DMS153 (cell line): ENCODE measurements around the gene HDAC6.
"Not testable (repeated sequence)": the region's sequence is repeated elsewhere in the genome, so short reads cannot be mapped to it uniquely, and the experiment has no call there.

ENCODE experiments used
- DNase-seq: peaks from one replicate; lab custom pipeline; 2025; lab: John Stamatoyannopoulos, UW

The HDAC6 gene

GRCh38 chrX:48826135-48826875, 24.4 kb downstream of the HDAC6 start, which contains the start of gene ERAS:
TSS of gene ERAS (plus strand) at chrX:48826513. CDS start at chrX:48829124, 2,611 bp downstream.
- no peak for DNase-seq

GRCh38 chrX:48826876-48827653, 25.2 kb downstream of the HDAC6 start:
- no peak for DNase-seq

DNA sequence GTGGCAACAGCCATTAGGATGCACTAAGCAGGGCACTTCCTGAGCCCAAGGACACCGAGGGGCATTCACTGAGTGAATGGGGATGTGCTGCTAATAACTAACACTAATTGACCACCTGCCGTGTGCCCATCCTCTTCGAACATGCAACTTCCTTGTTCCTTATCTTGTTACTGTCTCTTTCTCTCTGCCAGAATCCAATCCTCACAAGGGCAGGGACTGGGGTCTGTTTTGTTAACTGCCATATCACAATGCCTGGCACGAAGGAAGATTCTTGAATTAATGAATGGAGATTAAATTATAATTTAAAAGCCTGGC, 25.7 kb downstream of the HDAC6 start:
- DNase-seq = no peak

- DNase-seq = no peak
Measured at GRCh38 chrX:48829016-48829735, 27.3 kb downstream of the HDAC6 start.

- DNase-seq = no peak
Measured at GRCh38 chrX:48831136-48831908, 29.5 kb downstream of the HDAC6 start.

- DNase-seq = no peak
Measured at GRCh38 chrX:48831909-48832291, 30.0 kb downstream of the HDAC6 start.

DNA sequence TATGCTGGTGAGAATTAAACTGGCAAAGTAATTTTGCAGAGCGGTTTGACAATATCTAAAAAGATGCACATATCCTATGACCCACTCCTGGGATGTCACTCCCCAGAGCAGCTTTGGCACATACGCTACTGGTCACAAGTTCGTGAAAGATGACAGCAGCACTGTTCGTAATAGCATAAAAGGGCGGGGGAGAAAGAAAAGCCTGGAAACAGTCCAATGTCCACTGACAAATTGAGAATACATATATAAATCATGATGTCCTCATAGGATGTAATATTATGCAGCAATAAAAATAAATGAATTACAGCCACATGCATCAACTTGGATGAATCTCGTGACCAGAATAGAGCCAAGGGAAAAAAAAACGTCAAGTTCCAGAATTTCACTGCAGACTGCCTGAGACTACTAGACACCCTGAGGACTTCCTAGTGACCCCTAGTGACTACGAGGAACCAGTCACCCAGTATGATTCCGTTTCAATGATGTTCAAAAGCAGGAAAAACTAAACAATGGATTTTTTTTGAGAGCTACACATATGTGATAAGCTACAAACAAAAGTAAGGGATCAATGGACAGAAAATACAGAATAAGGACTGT, 31.8 kb downstream of the HDAC6 start:
- DNase-seq = no peak

DNA sequence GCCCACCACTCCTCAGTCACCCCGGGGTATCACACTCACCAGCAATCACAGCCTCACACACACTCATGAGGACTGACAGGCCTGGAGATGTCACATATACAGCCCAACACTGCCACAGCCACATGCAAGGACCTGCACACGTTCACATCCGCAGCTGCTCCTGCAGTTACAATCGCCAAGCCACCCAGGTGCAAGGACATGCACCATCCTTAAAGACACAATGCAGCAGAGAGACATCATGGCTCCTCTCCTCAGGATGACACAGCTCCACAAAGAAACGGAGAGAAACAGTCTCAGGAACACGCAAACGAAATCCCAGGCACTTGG, 32.5 kb downstream of the HDAC6 start:
- DNase-seq = no peak

DNA sequence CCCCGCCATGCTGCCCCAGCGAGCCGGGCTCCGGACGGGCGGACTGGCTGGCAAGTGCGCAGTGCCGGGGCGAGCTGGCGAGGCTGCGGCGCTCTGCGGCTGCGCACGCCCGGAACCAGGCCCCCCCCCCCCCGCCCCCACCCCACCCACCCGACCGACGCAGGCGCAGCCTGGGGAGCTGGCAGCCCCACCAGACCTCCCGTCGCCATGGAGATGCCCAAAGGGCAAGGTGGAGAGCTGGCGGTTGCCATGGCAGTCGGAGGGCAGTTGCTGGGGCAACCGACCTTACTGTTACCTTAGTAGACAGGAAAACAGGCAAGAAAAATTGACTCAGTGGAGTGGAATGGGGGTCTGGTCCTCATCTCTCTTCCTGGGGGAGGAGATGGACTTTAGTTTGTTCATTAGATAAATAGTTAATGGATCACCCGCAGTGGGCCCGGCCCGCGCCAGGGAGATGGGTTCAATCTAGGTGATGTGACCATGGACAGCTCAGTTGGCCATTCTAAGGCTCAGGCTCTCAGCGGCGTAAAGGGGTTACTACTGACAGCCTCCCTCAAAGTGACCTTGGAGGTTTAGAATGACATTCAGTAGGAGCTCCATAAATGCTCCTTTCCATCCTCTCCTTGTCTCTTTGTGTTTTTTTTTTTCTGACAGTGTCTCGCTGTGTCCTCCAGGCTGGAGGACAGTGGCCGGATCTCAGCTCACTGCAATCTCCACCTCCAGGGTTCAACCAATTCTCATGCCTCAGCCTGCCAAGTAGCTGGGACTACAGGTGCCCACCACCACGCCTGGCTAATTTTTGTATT, 33.9 kb downstream of the HDAC6 start, which contains the start of gene PCSK1N:
Gene PCSK1N (minus strand): TSS at position 87 of the 806 bp plus-strand sequence. CDS start 78 bp downstream, at position 9.
- no peak for DNase-seq

DNA sequence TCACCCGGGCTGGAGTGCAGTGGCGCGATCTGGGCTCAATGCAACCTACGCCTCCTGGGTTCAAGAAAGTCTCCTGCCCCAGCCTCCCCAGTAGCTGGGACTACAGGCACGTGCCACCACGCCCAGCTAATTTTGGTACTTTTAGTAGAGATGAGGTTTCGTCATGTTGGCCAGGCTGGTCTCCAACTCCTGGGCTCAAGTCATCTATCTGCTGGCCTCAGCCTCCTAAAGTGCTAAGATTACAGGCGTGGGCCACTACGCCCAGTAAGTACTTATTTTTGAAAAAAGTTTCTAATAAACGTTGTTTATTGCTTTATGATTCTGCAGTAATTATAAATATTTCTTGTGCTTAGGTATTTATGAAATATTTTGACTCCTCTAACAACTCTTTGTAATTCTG, 37.8 kb downstream of the HDAC6 start:
- DNase-seq = no peak

DNA sequence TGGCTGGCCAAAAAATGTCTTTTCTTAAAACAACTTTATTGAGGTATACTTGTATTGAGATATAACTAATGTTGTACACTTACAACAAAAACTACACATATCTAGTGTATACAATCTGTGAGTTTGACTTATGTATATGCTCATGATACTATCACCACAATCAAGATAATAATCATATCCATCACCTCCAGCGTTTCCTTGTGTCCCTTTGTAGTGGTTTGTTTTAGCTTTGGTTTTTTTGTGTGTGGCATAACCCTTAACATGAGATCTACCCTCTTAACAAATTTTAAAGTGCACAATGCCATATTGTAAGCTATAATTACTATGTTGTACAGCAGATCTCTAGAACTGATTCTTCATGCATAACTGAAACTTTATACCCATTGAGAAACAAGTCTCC, 47.0 kb downstream of the HDAC6 start:
- DNase-seq = no peak

DNA sequence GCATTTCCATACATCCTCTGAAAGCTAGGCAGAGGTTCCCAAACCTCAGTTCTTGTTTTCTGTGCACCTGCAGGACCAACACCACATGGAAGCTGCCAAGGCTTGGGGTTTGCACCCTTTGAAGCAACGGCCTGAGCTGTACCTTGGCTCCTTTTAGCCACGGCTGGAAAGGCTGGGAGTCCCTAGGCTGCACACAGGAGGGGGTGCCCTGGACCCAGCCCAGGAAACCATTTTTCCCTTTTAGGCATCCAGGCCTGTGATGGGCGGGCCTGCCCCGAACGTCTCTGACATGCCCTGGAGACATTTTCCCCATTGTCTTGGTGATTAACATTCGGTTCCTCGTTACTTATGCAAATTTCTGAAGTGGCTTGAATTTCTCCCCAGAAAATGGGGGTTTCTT, 51.0 kb downstream of the HDAC6 start:
- no peak for DNase-seq

DNA sequence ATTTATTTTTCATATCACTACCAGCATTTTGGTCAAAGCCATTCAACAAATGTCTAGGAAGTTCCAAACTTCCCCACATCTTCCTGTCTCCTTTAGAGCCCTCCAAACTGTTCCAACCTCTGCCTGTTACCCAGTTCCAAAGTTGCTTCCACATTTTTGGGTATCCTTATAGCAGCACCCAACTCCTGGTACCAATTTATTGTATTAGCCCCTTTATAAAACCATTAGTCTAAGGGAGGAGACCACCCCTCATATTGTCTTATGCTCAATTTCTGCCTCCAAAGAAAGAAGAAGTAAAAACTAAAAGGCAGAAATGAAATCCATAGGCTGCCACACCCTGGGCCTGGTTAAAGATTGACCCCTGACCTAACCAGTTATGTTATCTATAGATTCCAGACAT, 51.6 kb downstream of the HDAC6 start:
- not testable (repeated sequence) for DNase-seq

DNA sequence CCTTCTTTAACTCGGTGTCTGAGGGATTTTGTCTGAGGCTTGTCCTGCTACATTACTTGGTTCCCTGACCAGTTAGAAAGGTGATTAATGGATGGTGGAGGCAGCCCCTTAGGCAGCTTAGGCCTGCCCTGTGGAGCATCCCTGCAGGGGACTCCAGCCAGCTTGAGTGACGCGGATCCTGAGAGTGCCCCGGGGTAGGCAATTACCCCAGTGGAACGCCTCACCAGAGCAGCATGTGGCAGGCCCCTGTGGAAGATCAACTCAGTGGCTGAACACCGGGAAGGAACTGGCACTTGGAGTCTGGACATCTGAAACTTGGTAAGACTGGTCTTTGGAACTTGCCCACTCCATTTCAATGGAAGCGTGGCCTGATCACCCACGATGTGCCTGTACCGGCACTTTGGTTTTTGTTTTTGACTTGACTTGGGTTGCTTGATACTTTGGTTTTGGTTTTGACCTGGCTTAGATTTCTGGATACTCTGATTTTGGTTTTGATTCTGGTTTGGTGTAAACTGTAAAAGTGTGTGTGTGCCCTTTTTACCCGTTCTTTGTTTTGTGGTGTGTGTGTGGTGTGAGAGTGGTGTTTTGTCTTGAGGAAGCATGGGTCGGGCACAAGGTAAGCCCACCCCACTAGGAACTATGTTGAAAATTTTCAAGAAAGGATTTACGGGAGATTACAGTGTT, 52.4 kb downstream of the HDAC6 start:
- DNase-seq = not testable (repeated sequence)

DNA sequence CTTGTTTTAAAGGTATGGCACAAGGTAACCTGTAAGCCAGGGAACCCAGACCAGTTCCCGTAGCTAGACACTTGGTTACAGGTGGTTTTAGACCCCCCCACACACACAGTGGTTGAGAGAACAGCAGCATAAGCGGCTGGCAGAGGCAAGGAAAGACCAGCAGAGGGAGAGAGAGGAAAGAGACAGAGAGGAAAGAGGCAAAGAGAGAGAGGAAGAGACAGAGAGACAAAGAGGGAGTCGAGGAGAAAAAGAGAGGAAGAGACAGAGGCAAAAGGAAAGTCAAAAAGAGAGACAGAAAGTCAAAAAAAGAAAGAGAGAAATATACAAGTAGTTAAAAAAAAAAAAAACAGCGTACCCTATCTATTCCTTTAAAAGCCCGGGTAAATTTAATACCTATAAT, 53.0 kb downstream of the HDAC6 start:
- no peak for DNase-seq

DNA sequence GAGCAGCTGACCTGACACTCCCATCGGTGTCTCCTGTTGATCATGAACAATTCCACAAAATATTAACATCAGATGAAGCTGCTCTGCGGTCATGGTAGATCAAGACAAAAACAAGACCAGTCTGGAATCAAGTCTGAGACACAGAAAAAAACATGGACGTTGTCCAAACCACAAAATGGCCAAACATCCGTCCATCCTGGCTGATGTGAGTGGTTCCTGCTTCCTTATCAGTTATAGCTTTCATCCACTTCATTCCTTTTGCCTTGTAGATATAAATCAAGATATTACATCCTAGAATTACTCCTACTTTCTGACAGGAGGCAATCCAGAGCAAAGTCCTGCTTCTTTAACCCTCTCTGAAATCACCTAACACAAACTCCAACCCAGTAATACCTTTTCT, 62.3 kb downstream of the HDAC6 start:
- DNase-seq = no peak

DNA sequence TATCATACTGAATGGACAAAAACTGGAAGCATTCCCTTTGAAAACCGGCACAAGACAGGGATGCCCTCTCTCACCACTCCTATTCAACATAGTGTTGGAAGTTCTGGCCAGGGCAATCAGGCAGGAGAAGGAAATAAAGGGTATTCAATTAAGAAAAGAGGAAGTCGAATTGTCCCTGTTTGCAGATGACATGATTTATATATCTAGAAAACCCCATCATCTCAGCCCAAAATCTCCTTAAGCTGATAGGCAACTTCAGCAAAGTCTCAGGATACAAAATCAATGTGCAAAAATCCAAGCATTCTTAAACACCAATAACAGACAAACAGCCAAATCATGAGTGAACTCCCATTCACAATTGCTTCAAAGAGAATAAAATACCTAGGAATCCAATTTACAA, 70.2 kb downstream of the HDAC6 start:
- DNase-seq = not testable (repeated sequence)
